Activated naive CD8-positive, alpha-beta T cell (primary cell): ENCODE measurements around the gene KIFAP3.
"Not testable (repeated sequence)": the region's sequence is repeated elsewhere in the genome, so short reads cannot be mapped to it uniquely, and the experiment has no call there.

Experiments
- H3K27ac Mint-ChIP-seq: one replicate; pipeline ENCODE4 v1.8.0; 2021; ENCODE audit warnings: mixed read lengths
- H3K27me3 Mint-ChIP-seq: one replicate; pipeline ENCODE4 v1.8.0; 2021; ENCODE audit warnings: mixed read lengths
- H3K36me3 Mint-ChIP-seq: one replicate; pipeline ENCODE4 v1.8.0; 2021; ENCODE audit warnings: mixed read lengths
- H3K4me1 Mint-ChIP-seq: one replicate; pipeline ENCODE4 v1.8.0; 2021; ENCODE audit warnings: low read depth, mixed read lengths
- H3K4me3 Mint-ChIP-seq: one replicate; pipeline ENCODE4 v1.8.0; 2021; ENCODE audit warnings: mild to moderate bottlenecking, mixed read lengths
- H3K9me3 Mint-ChIP-seq: one replicate; pipeline ENCODE4 v1.8.0; 2021; ENCODE audit warnings: low read depth, mixed read lengths

Gene KIFAP3

DNA sequence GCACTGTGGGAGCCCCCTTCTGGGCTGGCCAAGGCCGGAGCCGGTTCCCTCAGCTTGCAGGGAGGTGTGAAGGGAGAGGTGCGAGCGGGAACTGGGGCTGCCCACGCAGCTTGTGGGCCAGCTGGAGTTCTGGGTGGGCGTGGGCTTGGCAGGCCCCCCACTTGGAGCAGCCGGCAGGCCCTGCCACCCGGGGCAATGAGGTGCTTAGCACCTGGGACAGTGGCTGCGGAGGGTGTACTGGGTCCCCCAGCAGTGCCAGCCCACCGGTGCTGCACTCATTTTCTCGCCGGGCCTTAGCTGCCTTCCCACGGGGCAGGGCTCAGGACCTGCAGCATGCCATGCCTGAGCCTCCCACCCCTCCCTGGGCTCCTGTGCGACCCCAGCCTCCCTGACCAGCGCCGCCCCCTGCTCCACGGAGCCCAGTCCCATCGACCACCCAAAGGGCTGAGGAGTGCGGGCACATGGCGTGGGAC is 192.4 kb downstream of the KIFAP3 start:
- H3K4me1 Mint-ChIP-seq = peaks cover 49% of the 10 kb centered on the region
- H3K27me3 Mint-ChIP-seq = no peaks in the 10 kb centered on the region
- no peak overlapping the region for H3K4me3 Mint-ChIP-seq
- no peak overlapping the region for H3K27ac Mint-ChIP-seq
- no peaks in the 10 kb centered on the region for H3K9me3 Mint-ChIP-seq
- peaks cover 25% of the 10 kb centered on the region for H3K36me3 Mint-ChIP-seq

DNA sequence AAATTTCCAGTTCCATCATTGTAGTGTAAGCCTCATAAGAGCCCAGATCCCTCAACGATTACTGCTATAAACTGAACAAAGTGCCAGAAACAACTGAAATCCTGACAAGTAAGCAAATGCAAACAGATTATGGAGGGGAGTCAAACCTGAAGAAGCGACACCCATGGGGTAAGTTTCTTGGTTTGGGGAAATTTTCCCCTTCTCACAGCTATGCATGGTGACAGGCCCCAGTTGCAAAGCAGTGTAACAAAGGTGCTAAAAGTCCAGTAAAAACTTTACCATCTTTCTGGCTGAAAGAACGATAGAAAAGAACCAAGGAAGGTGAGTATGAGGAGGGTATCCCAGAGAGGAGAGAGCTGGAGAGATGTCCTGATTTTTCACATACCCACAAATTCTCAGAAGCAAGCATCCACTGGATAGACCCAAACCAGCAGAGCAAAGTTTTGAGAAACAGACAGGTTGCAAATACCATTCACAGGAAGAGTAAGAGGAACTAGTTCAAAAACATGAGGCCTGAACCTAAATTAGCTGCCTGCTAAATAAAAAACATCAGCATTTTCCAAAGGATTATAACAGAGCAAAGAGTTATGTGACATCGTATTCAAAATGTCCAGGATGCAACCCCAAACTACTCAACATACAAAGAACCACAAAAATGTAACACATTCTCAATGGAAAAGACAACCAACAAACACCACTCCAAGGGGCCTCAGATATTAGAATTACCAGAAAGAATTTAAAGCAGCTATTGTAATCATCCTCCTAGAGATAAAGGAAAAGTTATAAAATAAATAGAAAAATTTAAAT is 195.3 kb downstream of the KIFAP3 start:
- Mint-ChIP-seq H3K4me3 (no peak overlapping the region), H3K27ac (no peak overlapping the region), H3K9me3 (no peaks in the 10 kb centered on the region), H3K36me3 (peaks cover 25% of the 10 kb centered on the region), H3K4me1 (peaks cover 41% of the 10 kb centered on the region), H3K27me3 (no peaks in the 10 kb centered on the region)

DNA sequence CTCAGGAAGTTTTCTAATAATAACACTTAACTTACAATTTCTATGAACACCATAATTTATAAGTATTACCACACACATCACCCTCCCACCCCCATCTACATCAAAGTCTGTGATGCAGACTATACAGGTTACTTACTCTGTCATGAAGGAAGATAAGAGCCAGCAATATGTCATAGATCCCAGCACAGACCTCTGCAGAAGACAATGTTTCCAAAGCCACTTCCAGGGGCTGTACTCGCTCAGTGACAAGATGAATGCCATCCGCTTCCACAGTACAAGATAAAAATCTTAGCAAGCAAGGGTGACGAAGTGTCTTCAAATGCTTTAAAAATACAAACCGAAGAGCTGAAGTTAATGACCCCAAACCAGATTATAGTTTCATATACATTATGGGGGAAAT is 196.0 kb downstream of the KIFAP3 start:
- no peak overlapping the region for H3K27ac Mint-ChIP-seq
- H3K4me1 Mint-ChIP-seq = peaks cover 45% of the 10 kb centered on the region
- peaks cover 29% of the 10 kb centered on the region for H3K36me3 Mint-ChIP-seq
- no peaks in the 10 kb centered on the region for H3K27me3 Mint-ChIP-seq
- no peak overlapping the region for H3K4me3 Mint-ChIP-seq
- no peaks in the 10 kb centered on the region for H3K9me3 Mint-ChIP-seq

DNA sequence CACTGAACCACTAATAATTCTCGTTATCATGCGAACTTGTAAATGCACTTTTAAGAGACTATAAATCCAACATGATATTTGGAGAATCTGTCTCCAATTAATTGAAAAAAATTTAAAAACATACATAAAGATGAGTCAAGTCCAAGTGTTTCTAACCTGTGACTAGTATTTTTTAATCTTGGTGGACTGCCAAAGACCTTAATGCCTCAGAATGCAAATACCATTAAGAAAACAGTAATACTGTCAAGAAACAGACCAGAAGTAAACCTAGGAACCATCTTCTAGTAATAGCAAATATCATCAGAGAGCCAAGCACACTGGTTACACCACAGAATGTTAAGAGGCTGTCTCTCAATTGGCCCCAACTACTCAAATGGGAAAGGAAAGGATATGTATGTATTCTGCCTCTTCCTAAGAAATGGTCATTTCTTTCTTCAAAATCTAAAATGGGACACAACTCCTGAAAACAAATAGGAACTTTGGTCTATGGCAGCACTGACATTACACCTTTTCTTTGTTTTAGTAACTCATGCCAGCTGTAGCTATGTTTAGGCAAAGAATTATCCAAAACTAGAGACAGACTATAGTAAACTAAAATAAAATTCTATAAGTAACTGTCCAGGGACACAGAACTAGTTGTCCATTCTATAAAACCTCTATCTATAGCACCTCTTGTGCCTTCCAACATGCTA is 196.5 kb downstream of the KIFAP3 start:
- Mint-ChIP-seq H3K4me1 (peaks cover 44% of the 10 kb centered on the region), H3K27ac (no peak overlapping the region), H3K36me3 (peaks cover 29% of the 10 kb centered on the region), H3K4me3 (no peak overlapping the region), H3K27me3 (no peaks in the 10 kb centered on the region), H3K9me3 (no peaks in the 10 kb centered on the region)

DNA sequence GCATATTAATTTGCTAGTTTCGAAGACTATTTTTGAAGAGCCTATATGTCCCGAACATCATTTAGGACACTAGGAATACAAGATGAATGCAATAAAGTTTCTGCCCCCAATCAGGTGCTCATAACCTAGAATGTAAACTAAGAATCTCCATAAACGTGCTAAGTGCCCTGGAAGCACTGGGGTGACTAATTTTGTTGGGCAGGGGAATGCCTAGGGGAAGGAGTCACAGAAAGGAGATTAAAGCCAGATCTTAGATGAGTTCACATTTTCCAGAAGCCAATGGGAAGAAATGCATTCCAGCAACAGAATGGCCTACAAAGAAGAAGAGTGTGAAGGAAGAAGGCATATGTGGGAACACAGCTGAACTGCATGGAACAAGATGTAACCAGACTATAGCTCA is 200.3 kb downstream of the KIFAP3 start:
- H3K27ac Mint-ChIP-seq = peak overlapping the region; percentile 66
- H3K4me3 Mint-ChIP-seq = no peak overlapping the region
- H3K36me3 Mint-ChIP-seq = peaks cover 39% of the 10 kb centered on the region
- H3K9me3 Mint-ChIP-seq = no peaks in the 10 kb centered on the region
- no peaks in the 10 kb centered on the region for H3K27me3 Mint-ChIP-seq
- H3K4me1 Mint-ChIP-seq = peaks cover 30% of the 10 kb centered on the region

DNA sequence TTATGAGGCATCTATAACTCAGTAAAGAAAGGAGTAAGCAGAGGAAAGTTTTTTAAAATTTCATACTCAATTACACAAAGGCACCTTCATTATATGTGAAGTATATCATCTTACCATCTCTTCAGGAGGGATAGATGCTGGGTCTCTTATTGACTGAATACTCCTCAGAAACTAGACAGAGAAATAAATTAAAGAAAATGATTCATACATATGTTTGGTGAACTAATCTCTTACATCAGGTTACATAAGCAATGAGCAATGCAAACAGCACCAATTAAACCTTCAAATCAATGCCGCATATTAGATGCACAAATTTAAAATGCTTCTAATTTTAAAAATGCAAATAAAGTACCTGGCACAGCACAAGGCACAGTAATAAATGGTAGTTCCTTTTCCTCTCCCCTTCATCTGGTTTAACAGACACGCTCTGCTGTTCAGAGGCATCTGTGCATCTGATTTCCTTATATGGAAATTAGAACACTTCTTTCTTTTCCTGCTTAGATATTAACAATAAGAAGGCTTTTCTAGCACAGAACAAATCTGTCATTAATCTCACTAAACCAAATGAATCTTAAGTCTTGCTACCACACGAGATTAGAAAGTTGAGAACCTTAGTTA is 200.8 kb downstream of the KIFAP3 start:
- Mint-ChIP-seq H3K27ac (no peak overlapping the region), H3K4me3 (no peak overlapping the region)

DNA sequence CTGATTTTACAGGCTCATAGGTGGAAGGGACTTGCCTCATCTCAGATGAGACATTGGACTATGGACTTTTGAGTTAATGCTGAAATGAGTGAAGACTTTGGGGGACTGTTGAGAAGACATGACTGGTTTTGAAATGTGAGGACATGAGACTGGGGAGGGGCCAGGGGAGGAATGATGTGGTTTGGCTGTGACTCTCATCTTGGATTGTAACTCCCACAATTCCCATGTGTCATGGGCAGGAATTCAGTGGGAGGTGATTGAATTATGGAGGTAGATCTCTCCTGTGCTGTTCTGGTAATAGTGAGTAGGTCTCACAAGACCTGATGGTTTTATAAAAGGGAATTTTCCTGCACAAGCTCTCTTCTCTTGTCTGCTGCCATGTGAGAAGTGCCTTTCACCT is 201.6 kb downstream of the KIFAP3 start:
- Mint-ChIP-seq H3K4me3 (no peak overlapping the region), H3K27ac (no peak overlapping the region), H3K36me3 (peaks cover 45% of the 10 kb centered on the region), H3K4me1 (peaks cover 21% of the 10 kb centered on the region), H3K27me3 (no peaks in the 10 kb centered on the region), H3K9me3 (no peaks in the 10 kb centered on the region)

More for the DNA sequence above, 200.8 kb downstream of the KIFAP3 start:
- peaks cover 40% of the 10 kb centered on the region for H3K36me3 Mint-ChIP-seq
- H3K27me3 Mint-ChIP-seq = no peaks in the 10 kb centered on the region
- peaks cover 25% of the 10 kb centered on the region for H3K4me1 Mint-ChIP-seq
- no peaks in the 10 kb centered on the region for H3K9me3 Mint-ChIP-seq

DNA sequence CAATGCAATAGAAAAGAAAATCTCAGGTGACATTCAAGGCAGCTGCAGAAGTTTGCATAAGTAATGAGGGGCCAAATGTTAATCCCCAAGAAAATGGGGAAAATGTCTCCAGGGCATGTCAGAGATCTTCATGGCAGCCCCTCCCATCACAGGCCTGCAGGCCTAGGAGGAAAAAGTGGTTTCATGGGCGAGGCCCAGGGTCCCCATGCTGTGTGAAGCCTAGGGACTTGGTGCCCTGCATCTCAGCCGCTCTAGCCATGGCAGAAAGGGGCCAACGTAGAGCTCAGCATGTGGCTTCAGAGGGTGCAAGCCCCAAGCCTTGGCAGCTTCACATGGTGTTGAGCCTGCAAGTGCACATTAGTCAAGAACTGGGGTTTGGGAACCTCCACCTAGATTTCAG is 202.5 kb downstream of the KIFAP3 start:
- peaks cover 45% of the 10 kb centered on the region for H3K36me3 Mint-ChIP-seq
- not testable (repeated sequence) for H3K27me3 Mint-ChIP-seq, H3K4me3 Mint-ChIP-seq, H3K9me3 Mint-ChIP-seq, H3K27ac Mint-ChIP-seq
- H3K4me1 Mint-ChIP-seq = peaks cover 16% of the 10 kb centered on the region
